HG02981 (cell line): ENCODE data around the gene ASXL2.
"Not testable (repeated sequence)": the region's sequence is repeated elsewhere in the genome, so short reads cannot be mapped to it uniquely, and the experiment has no call there.

Experiments
- ATAC-seq: cut with Tn5 transposase; IDR thresholded peaks from one replicate; pipeline ENCODE4 v1.9.1; 2021; ENCODE audit warnings: mild to moderate bottlenecking, moderate library complexity; ENCODE audit not compliant: unreplicated experiment

The ASXL2 gene

GRCh38 chr2:25894135-25894830, 16.0 kb upstream of the ASXL2 start:
- ATAC-seq = no peak

- no peak for ATAC-seq
These were observed 13.4 kb upstream of the ASXL2 start for GRCh38 chr2:25891672-25892071.

GRCh38 chr2:25887624-25888242, 9.4 kb upstream of the ASXL2 start:
- ATAC-seq = no peak

- ATAC-seq = no peak
These were observed 7.6 kb upstream of the ASXL2 start for GRCh38 chr2:25885933-25886332.

GRCh38 chr2:25881764-25882163, 3.5 kb upstream of the ASXL2 start:
- ATAC-seq = no peak

- ATAC-seq = no peak
These were observed 945 bp upstream of the ASXL2 start for GRCh38 chr2:25879133-25879730.

GRCh38 chr2:25877431-25878360, 591 bp downstream of the ASXL2 start:
- ATAC-seq = peak; percentile 40

GRCh38 chr2:25872134-25872533, 6.2 kb downstream of the ASXL2 start:
- no peak for ATAC-seq

- no peak for ATAC-seq
These were observed 10.8 kb downstream of the ASXL2 start for GRCh38 chr2:25867396-25868003.

GRCh38 chr2:25856377-25856776, 21.9 kb downstream of the ASXL2 start:
- no peak for ATAC-seq

- no peak for ATAC-seq
These were observed 23.2 kb downstream of the ASXL2 start for GRCh38 chr2:25855065-25855464.

- no peak for ATAC-seq
These were observed 23.7 kb downstream of the ASXL2 start for GRCh38 chr2:25854613-25855012.

- no peak for ATAC-seq
These were observed 25.1 kb downstream of the ASXL2 start for GRCh38 chr2:25853038-25853638.

- ATAC-seq = peak; percentile 74
These were observed 26.4 kb downstream of the ASXL2 start for GRCh38 chr2:25851740-25852503.

- not testable (repeated sequence) for ATAC-seq
These were observed 27.9 kb downstream of the ASXL2 start for GRCh38 chr2:25850400-25850799.

GRCh38 chr2:25849350-25849749, 28.9 kb downstream of the ASXL2 start:
- ATAC-seq = not testable (repeated sequence)

GRCh38 chr2:25845843-25846505, 32.3 kb downstream of the ASXL2 start:
- no peak for ATAC-seq

- ATAC-seq = no peak
These were observed 34.2 kb downstream of the ASXL2 start for GRCh38 chr2:25844089-25844488.

GRCh38 chr2:25842155-25842554, 36.1 kb downstream of the ASXL2 start:
- no peak for ATAC-seq
